Dermis blood vessel endothelial cell (primary cell): ENCODE measurements around the gene SLK. TPM values are rescaled to one million over a fixed set of nuclear protein-coding genes. Genes with fewer than 3 reads are reported as not detected.

Experiments
- DNase-seq: peaks from one replicate; pipeline ENCODE4 v3.0.0; 2010
- total RNA-seq: library from RNA; depleted of rRNA; stranded (reverse); fragments of >200 nt; gene quantifications from 2 replicates; pipeline ENCODE4 v1.2.3, GENCODE V29; 2014

Gene SLK
- total RNA-seq, 1 donor from 2014 or later = 80.3 TPM

DNA sequence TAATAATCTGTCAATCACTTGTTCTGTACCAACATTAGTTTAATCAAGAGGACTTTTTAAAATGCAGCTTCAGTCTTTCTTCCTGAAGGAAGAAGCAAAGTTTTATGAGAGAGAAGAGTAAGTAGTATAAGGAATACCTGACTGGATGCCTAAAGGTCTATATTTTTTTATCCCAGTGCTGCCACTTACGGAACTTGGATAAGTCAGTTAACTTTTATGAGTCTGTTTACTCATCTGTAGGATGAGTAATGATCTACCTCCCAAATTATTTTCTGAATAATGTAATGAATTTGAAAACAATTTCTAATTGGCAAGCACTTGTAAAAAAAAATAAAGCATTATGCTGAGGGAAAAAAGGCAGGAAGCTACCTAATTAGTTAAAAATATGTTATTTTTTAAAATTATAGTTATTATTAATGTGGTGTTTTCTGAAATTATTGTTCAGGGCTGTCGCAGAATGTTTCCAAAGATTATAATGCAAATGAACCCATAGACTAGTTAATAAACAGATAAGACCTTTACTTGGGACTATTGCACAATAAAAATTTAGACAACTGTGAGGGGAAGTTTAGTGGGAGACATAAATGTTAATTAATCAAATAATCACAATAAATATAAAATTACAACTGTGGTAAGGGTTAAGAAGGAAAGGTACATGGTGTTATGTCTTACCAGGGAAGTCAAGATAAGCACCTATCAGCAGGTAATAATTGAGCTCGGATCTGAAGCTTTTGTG lies 24.6 kb downstream of the SLK start:
- no peak for DNase-seq

DNA sequence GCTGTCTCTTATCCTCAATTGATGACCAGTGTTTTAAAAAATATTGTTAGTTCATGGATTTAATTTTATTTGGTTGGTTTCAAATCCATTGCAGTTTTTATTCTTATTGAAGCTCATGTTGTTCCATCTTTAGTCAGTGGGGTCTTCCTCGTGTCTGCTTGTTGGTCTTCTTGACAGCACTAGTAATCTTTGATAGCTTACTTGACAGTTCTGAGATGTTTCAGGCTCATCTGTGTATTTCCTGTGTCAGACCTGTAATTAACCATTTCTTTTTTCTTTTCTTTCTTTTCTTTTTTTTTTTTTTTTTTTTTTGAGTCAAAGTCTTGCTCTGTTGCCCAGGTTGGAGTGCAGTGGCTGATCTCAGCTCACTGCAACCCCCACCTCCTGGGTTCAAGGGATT lies 28.2 kb downstream of the SLK start:
- DNase-seq = no peak

DNA sequence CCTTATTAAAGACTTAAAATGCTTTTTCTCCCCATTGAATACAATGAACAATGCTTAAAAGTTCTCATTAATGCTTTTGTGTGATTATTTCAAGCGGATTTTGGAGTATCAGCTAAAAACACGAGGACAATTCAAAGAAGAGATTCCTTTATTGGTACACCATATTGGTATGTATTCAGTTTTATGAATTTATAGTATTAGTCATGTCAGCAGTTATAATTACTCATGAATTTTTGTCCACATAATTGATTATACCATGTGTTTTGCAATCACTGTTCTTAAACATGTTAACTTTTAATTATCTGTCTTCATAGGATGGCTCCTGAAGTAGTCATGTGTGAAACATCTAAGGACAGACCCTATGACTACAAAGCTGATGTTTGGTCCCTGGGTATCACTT lies 31.9 kb downstream of the SLK start:
- DNase-seq = no peak

DNA sequence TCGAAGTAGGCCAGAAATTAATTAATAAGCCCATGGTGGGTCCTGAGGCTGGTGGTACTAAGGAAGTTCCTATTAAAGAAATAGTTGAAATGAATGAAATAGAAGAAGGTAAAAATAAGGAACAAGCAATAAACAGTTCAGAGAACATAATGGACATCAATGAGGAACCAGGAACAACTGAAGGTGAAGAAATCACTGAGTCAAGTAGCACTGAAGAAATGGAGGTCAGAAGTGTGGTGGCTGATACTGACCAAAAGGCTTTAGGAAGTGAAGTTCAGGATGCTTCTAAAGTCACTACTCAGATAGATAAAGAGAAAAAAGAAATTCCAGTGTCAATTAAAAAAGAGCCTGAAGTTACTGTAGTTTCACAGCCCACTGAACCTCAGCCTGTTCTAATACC lies 36.0 kb downstream of the SLK start:
- DNase-seq = no peak

DNA sequence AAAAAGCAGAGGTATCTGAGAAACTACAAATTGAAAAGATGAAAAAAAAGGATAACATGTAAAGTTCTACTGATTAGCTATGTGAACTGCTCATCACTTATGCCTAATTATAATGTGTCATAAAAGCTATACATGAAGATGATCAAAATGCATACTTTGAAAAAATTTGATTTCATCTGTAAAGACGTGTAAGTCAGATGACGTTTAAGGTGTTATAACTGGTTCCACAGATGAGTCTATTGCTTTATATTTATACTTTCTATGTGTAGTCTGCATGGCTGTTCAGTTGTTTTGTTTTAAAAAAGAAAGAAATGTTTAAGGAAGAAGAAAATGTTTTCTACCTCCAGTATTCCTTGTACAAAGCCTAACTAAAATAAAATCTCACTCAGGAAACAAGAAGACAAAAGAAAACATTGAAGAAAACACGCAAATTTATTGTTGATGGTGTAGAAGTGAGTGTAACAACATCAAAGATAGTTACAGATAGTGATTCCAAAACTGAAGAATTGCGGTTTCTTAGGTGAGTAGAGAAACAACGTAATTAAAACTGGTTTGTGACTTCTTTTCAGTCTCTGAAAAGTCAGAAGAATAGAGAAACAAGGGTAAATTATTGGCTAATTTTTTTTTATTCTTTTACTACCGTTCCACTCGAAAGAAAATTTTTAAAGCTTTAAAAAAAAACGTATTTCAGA lies 38.4 kb downstream of the SLK start:
- DNase-seq = no peak

DNA sequence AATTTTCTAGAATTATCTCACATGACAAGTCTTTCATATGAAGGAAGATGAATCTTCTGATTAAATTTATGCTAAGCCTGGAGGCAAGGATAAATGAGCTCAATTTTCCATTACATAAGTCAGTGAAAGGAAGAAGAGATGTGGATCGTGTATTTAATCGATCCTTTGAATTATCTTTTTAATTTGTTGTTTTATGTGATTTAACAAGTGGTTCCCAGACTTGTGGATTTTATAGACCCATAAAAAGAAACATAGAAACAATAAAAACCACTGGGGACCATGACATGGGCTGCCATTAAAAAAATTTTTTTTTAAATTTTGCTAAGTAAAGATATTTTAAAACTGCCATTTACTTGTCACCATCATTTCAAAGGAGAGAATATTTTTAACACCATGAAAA lies 45.0 kb downstream of the SLK start:
- DNase-seq = no peak

DNA sequence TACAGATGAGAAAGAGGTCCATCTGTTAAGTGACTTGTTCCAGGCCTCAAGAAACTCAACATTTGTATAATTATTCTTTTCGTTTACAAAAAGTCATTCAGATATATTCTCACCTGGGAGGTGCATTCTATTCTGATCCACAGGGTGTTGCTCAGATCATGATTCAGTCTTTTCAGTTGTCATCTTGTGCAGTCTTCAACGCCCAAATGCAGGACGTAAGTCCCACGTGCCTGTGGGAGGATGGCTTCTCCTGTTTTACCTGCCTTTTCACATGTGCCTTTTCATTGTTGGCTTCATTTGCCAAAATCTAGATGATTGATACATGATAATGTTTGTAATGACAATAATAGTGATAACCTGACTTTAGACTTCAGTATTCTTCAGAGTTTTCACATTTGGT lies 46.5 kb downstream of the SLK start:
- no peak for DNase-seq

DNA sequence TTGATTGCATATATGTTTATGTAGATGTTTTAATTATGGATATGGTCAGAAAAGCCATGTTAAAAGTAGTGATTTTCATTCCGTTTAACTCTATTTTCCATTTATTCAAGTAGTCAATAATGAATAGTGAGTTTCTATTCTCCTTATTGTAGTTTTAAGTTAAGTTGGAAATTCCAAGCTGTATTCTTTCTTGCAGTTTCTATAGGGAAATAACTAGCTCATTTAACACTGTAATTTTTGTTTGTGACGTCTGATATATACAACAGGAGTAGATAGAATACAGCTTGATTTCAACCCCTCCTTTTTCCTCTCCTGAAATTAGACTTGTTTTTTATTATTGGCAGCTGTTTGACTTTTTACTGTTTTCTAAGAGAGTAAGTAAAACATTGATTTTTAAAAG lies 47.2 kb downstream of the SLK start:
- DNase-seq = no peak

DNA sequence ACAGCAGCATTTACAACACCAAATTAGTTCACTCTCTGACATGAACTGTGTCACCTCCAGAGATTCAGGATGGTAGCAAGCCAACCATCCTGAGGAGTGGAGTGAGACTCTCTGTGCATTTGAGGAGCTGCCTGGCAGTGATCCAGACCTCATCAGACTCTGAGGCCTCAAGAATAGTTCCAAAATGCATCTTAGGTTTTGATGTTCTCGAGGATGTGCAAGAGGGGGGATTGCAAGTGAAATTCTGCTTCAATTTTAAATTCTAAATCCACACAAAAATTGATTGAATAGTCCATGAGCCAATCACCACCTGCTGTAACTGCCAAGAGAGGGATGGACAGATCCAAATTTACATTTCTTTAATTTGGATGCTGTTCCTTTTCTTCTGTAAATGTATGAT lies 49.7 kb downstream of the SLK start:
- no peak for DNase-seq

DNA sequence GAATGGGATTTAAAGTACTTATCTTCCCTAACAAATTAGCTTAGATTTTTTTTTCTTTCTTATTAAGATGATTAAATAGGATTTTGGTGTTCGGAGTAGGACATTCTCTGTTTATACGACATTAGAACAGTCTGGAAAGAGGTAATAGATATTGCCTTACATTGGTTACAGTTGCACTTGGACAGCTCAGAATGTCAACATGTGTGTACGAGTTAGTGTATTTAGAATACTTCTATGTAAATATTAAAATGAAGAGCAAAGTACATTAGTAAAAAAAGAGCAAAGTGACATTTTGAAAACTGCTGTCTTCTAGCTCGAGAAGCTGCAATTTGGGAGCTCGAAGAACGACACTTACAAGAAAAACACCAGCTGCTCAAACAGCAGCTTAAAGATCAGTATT lies 51.5 kb downstream of the SLK start:
- DNase-seq = no peak

DNA sequence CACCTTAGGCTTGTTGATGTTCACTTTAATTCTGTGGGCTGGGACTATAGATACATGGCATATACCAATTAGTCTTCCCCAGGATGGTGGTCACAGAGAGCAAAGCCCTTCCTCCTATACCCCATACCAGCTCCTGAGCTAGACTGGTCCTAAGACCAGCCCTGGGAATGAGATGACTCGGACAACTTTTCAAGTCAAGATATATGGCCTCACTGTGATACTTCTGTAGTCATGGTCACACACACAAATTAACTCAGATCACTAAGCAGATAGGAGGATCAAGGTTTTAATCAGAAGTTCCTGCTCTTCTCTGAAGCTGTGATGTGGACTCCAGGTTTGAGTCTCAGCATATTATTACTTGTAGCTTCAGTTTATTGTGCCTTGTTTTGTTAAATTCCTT lies 53.1 kb downstream of the SLK start:
- no peak for DNase-seq

DNA sequence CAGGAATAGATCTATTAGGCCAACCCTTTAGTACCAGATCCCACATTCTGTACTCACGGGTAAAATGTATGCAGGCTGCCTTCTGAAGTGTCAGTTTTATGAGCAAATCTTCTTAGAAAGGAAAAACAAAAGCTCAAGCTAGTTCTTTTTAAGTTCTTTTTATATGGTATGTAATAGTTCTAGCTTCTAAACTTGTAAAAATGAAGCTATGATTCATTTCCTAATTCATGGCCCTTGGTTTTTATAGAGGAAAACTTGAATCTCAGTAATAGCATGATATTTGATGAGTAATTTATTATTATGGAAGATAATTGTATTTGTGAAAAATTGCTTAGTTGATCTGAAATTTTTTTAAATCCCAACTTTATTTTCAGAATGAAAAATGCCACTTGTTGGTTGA lies 54.3 kb downstream of the SLK start:
- peak; percentile 46 for DNase-seq

DNA sequence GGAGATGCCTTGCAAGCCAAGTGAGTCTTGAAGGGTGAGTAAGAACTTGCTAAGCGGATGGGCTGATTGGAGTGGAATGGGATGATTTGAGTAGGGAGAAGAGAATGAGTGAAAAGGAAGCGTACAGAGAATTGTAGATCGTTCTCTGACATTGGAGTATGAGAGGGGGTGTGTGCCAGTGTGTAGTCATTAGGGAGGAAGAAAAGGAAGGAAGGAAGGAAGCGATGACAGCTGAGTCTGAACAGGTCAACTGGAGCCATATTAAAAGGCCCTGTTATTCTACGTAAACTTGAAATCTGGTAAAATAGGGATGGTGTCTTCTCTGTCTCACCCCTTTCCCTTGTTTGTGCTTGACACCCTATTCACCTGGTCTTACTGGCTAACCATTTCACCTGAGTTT lies 55.1 kb downstream of the SLK start:
- DNase-seq = peak; percentile 43

DNA sequence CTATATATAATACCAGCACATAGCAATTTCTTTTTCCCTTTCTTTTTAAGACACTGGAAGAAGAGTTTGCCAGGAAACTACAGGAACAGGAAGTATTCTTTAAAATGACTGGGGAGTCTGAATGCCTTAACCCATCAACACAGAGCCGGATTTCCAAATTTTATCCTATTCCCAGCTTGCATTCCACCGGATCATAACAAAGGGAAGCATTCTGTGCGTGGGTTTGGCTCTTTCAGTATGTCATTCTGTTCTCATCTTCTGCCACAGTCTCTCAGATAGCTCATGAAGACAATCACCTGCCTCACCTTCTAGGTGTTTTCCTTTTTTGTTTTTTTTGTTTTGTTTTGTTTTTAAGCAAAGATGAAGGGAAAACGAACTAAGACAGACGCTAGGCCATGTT lies 58.6 kb downstream of the SLK start:
- no peak for DNase-seq

DNA sequence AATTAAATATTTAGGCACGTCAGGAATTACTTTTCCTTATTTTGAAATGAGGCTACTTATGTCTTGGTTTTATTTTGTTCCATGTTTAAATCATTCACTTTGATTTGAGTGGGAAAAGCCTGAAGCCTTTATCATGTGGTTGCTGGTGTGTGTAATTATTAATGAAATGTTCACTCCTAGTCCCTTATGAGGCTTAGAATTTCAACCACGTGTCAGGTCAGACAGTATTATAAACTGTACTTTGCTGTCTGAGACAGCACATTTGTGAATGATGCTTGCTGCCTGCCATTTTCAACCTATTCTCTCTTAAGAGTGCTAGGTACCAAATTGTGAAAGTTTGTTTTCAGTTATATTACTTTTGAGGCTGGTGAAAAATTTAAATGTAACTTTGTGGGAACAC lies 59.8 kb downstream of the SLK start:
- DNase-seq = no peak

DNA sequence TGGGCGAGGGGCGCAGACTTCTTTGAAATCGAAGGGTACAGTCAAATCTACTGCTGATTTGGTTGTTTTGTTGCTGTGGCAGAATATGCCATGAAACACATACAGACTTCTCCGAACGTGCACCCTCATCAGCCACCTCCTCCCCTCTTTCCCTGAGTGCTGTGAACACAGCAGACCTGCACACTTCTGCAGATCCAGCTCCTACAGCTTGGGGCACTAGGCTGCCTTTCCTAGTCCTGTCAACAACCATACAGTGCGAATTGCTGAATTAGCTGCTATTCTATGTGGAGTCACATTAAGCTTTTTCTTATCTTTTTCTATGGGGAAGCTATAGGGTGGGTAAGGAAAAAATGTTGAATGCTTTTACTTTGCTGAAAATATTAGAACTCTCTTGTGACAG lies 61.2 kb downstream of the SLK start:
- DNase-seq = peak; percentile 35

DNA sequence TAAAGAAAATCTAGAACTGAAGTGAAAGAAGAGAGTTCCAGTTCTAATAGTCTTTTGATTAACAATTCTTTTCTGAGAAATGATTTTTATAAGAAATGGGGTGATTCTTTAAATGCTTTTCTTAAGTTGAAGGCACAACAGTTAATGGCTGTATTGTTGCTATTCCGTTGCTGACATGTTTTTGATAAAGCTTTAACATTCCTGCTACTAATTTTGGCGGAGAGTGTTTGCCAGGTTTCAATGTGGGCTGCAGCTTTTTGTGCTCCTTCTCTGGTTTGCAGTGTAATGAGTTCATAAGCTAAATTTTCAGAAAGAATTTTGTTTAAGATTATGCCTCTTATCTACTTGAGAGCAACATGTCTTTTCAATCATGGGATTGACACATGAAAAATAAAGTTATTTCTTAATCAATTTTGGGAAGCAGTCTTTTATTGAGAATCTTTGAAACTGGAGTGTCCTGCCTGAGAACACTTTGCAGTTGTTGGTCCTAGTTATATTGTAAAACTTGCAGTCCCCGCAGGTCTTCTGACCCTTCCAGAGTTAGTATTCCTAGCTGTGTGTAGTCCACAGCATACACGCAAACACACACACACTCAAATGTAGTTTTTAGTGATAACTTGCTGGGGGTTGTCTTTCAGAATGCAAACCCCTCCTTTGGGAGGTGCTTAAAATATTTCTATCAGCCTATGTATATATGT lies 62.0 kb downstream of the SLK start:
- no peak for DNase-seq

DNA sequence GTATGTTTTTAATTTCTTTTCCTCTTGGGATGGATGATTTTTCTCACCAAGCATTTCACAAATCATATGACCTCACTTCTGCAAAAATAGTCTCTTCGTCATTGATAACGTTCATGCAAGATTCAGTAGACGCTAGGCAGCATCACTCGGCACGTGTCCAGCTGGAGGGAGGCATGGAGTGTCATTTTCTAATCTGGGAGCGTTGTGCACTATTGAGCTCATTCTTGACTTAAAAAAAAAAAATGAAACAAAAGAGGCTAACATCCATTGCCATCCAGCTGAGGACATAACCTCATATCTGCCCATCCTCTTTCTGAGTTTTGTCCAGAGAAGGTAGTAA lies 62.6 kb downstream of the SLK start:
- DNase-seq = no peak

DNA sequence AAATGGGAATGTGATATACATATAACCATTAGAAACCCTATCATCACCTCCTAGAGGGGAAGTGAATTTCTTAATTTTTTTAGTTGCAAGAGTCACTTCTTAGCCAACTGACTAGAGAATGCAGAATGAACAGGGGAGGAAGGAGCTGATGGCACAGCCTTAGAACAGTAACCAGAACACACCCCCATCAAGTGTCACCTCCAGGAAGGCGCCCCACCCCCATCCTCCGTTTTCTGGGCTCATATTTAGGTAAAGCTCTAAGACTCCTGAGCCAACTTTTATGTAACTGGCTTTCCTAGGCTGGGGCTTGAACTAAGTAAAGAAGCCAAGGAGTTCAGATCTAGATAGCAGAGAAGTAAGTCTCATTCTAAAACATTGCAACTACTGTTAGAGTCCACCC lies 64.7 kb downstream of the SLK start:
- no peak for DNase-seq

DNA sequence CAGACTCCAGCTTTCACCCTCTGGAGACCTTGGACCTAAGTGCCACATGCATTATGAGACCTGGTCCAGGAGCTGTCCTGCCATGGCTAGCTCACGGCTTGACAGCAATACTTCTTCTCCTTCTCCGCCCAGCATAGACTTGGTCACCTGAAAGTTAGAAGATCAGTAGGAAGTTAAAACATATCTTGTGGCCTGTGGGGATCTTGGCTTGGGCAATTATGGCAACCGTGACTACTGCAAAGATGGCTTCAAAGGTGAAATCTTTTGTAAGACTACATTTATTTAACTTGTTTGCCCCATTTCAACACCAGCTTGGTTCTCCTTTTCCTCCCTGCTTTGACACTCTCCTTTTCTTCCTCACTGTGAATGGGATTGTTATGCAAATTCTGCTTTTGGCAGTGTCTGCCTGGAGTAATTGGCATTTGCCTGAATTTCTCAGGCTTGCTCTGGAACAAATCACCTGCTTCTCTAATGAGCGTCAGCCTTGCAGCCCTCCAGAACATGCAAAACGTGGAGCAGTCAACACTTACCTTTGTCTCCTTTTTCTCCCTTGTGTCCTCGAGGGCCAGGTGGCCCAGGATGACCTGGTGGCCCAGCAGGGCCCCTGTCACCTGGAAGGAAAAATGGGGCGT lies 65.3 kb downstream of the SLK start:
- DNase-seq = no peak

DNA sequence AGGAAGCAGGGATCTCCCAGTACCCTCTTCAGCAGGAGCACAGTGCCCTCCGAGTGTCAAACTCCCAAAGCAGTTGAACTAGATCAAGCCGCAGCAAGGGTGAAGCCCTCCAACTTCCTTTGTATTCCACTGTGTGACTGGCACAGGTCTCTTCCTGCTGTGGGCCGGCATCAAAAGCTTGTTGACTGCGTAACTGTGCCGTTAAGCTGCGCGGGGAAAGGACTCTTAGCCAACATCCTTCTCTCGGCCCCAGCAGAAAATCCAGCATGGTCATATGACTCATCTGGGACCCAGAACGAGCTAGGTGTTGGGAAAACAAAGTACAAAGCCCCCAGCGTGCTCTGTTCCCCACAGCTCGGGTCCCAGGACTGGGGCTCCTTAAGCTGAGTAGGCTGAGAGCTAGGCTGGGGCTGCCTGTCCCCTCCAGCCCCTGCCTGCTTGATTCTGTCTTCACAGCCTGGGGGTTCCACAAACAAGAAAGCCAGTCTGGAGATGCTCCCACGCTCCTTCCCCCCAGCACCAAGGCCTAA lies 66.5 kb downstream of the SLK start:
- no peak for DNase-seq

DNA sequence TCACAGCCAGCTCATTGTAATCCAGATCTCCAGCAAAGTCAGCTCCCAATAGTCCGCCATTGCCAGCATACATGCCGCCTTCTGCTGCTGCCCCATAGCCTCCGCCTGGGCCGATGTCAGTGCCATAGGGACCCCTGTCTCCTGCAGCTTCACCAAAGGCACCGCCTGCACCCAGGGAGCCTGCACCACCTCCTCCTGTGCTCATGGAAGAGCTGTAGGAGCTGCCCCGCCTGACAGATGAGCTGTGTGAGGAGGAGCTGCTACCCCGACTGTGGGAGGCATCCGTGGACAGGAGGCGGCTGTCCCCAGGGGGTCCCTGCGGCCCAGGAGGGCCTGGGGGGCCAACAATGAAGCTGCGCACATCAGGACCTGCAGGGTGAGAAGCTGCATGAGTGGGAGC lies 67.0 kb downstream of the SLK start:
- no peak for DNase-seq

DNA sequence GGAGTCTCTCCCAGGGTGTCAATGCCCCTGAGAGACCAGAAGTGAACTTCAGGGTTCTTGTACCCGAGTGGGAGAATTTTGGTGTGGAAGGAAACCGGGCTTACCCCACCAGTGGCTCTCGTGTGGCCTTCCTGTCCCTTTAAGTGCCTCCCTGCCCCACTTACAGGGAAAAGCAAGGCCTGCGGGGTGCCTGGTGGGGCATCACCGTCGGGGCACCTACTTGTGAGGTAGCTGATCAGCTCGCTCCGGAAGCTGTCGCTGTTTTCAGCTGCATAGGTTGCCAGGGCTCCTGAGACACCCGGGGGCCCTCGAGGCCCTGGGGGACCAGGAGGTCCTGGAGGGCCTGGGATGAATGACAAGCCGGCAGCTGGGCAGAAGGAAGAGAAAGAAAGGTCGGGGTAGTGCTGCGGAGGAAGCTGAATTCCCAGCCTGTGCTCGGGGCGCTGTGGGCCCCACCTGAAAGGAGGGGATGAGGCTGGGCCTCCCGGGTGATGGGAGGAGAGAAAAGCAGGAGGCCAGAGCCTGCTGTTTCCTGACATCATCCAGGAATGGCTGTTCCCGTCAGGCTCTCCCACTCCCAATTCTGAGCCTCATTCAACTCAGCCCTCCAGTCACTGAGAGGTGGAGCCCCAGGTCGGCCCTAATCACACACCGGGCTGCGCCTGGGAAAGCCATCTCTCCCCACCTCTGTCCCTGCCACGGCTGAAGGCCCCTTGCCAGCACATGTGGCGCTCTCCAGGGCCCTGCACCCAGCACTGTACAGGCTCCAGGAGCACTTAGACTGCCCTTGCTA lies 67.7 kb downstream of the SLK start:
- DNase-seq = no peak
